MM.1S (cell line): ENCODE data around the gene SH3GL2.

ENCODE experiments used
- DNase-seq: peaks from one replicate; pipeline ENCODE4 v3.0.0-alpha.2; 2015
- H2AFZ ChIP-seq: fragments of 300-600 bp; sonication (generic); 2 replicates; pipeline ENCODE4 v1.6.0; 2016; ENCODE audit warnings: antibody characterized with exemption, low read length
- H3F3A ChIP-seq: fragments of 300-600 bp; sonication (generic); 2 replicates; pipeline ENCODE4 v1.6.1; 2016; ENCODE audit warnings: mild to moderate bottlenecking, antibody characterized with exemption, low read length, moderate library complexity, mixed read lengths; ENCODE audit not compliant: insufficient read depth
- H3K27ac ChIP-seq: fragments of 300-600 bp; sonication (generic); 2 replicates; pipeline ENCODE4 v1.5.1; 2016; ENCODE audit warnings: mild to moderate bottlenecking, low read length
- H3K27me3 ChIP-seq: fragments of 300-600 bp; sonication (generic); replicated peaks from 2 replicates; pipeline ENCODE4 v1.6.0; 2016; ENCODE audit warnings: low read length; ENCODE audit not compliant: insufficient read depth
- H3K36me3 ChIP-seq: fragments of 300-600 bp; sonication (generic); replicated peaks from 2 replicates; pipeline ENCODE4 v1.6.1; 2016; ENCODE audit warnings: mild to moderate bottlenecking, low read length, mixed read lengths; ENCODE audit not compliant: insufficient read depth
- H3K4me1 ChIP-seq: fragments of 300-600 bp; sonication (generic); 2 replicates; pipeline ENCODE4 v1.6.1; 2016; ENCODE audit warnings: low read length, mixed read lengths
- H3K4me2 ChIP-seq: fragments of 300-600 bp; sonication (generic); 2 replicates; pipeline ENCODE4 v1.6.0; 2016; ENCODE audit warnings: low read depth, low read length
- H3K4me3 ChIP-seq: fragments of 300-600 bp; sonication (generic); 2 replicates; pipeline ENCODE4 v1.5.1; 2016; ENCODE audit warnings: low read length, mixed read lengths
- H3K79me2 ChIP-seq: fragments of 300-600 bp; sonication (generic); 2 replicates; pipeline ENCODE4 v1.6.1; 2016; ENCODE audit warnings: mixed run types, low read length, mixed read lengths
- H3K9ac ChIP-seq: fragments of 300-600 bp; sonication (generic); 2 replicates; pipeline ENCODE4 v1.6.1; 2016; ENCODE audit warnings: low read length, mixed read lengths
- H3K9me2 ChIP-seq: fragments of 300-600 bp; sonication (generic); replicated peaks from 2 replicates; pipeline ENCODE4 v1.6.1; 2016; ENCODE audit warnings: mild to moderate bottlenecking, low read length, mixed read lengths; ENCODE audit not compliant: insufficient read depth
- H3K9me3 ChIP-seq: fragments of 300-600 bp; sonication (generic); replicated peaks from 2 replicates; pipeline ENCODE4 v1.6.1; 2016; ENCODE audit warnings: mild to moderate bottlenecking, low read length, mixed read lengths; ENCODE audit not compliant: insufficient read depth
- H4K20me1 ChIP-seq: fragments of 300-600 bp; sonication (generic); 2 replicates; pipeline ENCODE4 v1.6.1; 2016; ENCODE audit warnings: mild to moderate bottlenecking, low read length, moderate library complexity, mixed read lengths; ENCODE audit not compliant: insufficient read depth
- CTCF ChIP-seq: fragments of 300-600 bp; sonication (generic); IDR thresholded peaks from 2 replicates; pipeline ENCODE4 v1.5.1; 2016; ENCODE audit warnings: antibody characterized with exemption, low read length, mixed read lengths
- EZH2 ChIP-seq: fragments of 300-600 bp; sonication (generic); optimal IDR thresholded peaks from 2 replicates; pipeline ENCODE3; 2017; ENCODE audit warnings: low read depth, mild to moderate bottlenecking, antibody characterized with exemption, low read length, mixed read lengths
- EZH2phosphoT487 ChIP-seq: fragments of 300-600 bp; sonication (generic); IDR thresholded peaks from 2 replicates; pipeline ENCODE4 v1.6.1; 2018; ENCODE audit warnings: antibody characterized with exemption, low read length

The SH3GL2 gene

GRCh38 chr9:17695482-17695881 lies 116.6 kb downstream of the SH3GL2 start:
- H4K20me1 ChIP-seq: no peaks in the 10 kb centered on the region
- H3K79me2 ChIP-seq: no peaks in the 10 kb centered on the region
- no peak overlapping the region for H3K9ac ChIP-seq
- H3K36me3 ChIP-seq: no peaks in the 10 kb centered on the region
- no peak overlapping the region for H3K4me2 ChIP-seq
- H3K27me3 ChIP-seq: no peaks in the 10 kb centered on the region
- TF ChIP-seq EZH2phosphoT487: no peak
- TF ChIP-seq CTCF: no peak
- no peak for TF ChIP-seq EZH2
- no peak overlapping the region for H3K27ac ChIP-seq
- no peak overlapping the region for H3K4me3 ChIP-seq
- H3K4me1 ChIP-seq: no peaks in the 10 kb centered on the region
- no peaks in the 10 kb centered on the region for H3F3A ChIP-seq
- no peak overlapping the region for H2AFZ ChIP-seq
- no peak for DNase-seq
- no peaks in the 10 kb centered on the region for H3K9me3 ChIP-seq
- no peaks in the 10 kb centered on the region for H3K9me2 ChIP-seq

- no peak overlapping the region for H3K9ac ChIP-seq
- DNase-seq: no peak
Observed at GRCh38 chr9:17699615-17700330, 120.9 kb downstream of the SH3GL2 start.

GRCh38 chr9:17706347-17706746 lies 127.5 kb downstream of the SH3GL2 start:
- no peaks in the 10 kb centered on the region for H4K20me1 ChIP-seq
- H3K9me2 ChIP-seq: no peaks in the 10 kb centered on the region
- TF ChIP-seq EZH2phosphoT487 (no peak), CTCF (no peak), EZH2 (no peak)
- H3K79me2 ChIP-seq: no peaks in the 10 kb centered on the region
- H3K4me1 ChIP-seq: no peaks in the 10 kb centered on the region
- H3K9ac ChIP-seq: no peak overlapping the region
- no peaks in the 10 kb centered on the region for H3F3A ChIP-seq
- no peaks in the 10 kb centered on the region for H3K9me3 ChIP-seq
- H2AFZ ChIP-seq: no peak overlapping the region
- DNase-seq: no peak
- H3K27me3 ChIP-seq: no peaks in the 10 kb centered on the region
- no peak overlapping the region for H3K4me2 ChIP-seq
- H3K27ac ChIP-seq: no peak overlapping the region
- no peak overlapping the region for H3K4me3 ChIP-seq
- H3K36me3 ChIP-seq: no peaks in the 10 kb centered on the region

More at GRCh38 chr9:17699615-17700330, 120.9 kb downstream of the SH3GL2 start:
- Histone ChIP-seq H3K4me3 (no peak overlapping the region), H3K27me3 (no peaks in the 10 kb centered on the region), H3F3A (no peaks in the 10 kb centered on the region), H3K4me2 (no peak overlapping the region), H2AFZ (no peak overlapping the region), H3K79me2 (no peaks in the 10 kb centered on the region), H4K20me1 (no peaks in the 10 kb centered on the region), H3K27ac (no peak overlapping the region), H3K36me3 (no peaks in the 10 kb centered on the region), H3K9me3 (no peaks in the 10 kb centered on the region), H3K9me2 (no peaks in the 10 kb centered on the region), H3K4me1 (no peaks in the 10 kb centered on the region)
- TF ChIP-seq EZH2phosphoT487 (no peak), EZH2 (no peak), CTCF (no peak)
